GM18873 (cell line): Measurements from ENCODE around the gene TTC14.
"Not testable (repeated sequence)": the region's sequence is repeated elsewhere in the genome, so short reads cannot be mapped to it uniquely, and the experiment has no call there.

Experiments used
- ATAC-seq: cut with Tn5 transposase; IDR thresholded peaks from one replicate; pipeline ENCODE4 v1.9.1; 2021; ENCODE audit warnings: mild to moderate bottlenecking, moderate library complexity, moderate number of reproducible peaks; ENCODE audit not compliant: unreplicated experiment, low FRiP score

TTC14 gene

DNA sequence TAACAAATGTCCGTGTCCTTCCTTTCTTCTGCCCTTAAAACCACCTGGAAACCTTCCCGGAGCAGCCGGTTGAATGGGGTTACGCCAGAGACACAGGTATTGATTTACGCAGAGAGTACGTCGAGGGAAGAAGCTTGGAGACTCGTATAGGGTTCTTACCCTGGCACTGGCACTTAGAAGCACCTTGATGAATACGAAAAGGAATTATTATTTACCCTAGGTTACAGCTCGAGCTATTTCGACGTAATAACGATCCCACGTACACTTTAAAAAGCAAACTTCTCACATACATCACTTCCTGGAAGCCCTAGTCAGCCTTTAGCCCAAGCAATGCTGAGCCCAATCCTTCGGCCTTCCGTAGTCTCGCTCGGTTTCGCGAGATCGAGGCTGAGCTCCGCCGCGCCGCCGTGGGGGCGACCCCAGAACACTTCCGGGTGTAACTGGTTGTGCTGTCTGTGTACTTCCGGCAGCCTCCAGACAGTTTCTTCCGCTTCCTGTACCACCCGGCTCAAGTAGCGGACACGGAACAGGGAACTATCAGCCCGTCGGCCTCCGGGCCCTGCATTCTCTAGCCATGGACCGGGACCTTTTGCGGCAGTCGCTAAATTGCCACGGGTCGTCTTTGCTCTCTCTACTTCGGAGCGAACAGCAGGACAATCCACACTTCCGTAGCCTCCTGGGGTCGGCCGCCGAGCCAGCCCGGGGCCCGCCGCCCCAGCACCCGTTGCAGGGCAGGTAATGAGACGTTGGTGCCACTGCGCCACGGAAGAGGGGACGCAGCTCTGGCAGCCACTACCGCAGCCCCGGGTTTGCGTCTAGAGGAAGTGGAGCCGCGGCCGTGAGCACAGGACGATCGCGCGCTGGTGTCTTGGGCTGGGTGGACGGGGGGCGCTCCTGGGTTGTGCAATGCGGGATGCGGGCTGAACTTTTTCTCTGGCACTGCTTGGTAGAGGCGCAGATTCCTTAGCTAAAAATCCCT is at the start of gene TTC14:
TTC14 (plus strand) TSS at position 476 of the 979 bp plus-strand sequence; CDS start at position 575, 99 bp downstream.
- ATAC-seq: peak; percentile 97

DNA sequence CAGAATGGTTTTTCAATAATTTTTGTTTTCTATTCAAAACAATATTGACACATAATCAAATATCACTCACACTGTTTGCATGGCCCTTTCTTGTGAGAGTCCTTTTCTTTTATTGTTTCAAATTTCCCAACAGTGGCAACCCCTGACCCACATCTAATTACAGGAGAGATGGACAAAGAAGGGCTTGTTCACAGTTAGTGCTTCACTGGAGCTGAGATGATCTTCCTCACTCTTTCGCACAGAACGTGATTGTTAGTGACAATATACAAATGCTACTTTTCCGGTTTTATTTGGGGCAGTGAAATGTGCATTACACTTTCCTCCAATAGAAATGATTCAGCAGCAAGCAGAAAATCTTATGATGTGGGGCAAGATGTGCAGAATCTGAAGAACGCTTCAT is 38.6 kb upstream of the TTC14 start:
- no peak for ATAC-seq

DNA sequence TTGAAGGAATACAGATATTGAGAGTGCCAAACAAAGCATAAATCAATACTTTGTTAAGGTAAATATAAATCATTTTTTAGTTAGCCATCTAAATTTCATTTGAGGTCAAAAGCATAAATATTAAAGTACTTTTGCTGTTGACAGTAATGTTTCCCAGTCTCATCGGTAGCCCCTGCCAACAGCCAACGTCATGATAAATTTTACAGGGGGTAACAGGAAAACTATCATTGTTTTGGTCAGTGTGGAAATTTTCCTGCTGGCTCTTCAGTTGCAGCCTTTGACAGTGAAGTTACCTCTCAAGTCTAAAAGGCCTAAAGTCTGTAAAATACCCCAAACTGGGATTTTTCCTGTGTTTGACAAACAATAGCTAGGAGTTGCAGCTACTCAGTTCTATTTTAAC is 37.3 kb upstream of the TTC14 start:
- no peak for ATAC-seq

DNA sequence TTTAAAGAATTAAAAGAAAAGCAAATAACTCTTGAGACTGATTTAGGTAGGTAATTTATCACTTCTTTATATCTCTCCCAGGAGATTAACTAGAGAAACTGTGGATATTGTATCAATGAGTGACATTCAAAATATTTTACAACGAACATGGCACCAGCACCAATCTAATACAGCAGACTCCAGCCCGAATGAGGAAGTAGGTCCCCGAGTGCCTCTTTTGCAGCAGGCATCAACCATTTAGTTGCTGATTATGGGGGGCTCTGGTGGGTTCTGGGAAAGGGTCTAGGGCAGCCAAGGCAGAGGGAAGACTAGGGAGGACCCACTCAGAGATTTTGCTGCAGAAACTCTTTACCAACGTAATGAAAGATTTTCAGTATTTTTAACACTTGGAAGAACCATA is 31.7 kb upstream of the TTC14 start:
- no peak for ATAC-seq

GRCh38 chr3:180571831-180572598 is 29.9 kb upstream of the TTC14 start:
- peak; percentile 86 for ATAC-seq

DNA sequence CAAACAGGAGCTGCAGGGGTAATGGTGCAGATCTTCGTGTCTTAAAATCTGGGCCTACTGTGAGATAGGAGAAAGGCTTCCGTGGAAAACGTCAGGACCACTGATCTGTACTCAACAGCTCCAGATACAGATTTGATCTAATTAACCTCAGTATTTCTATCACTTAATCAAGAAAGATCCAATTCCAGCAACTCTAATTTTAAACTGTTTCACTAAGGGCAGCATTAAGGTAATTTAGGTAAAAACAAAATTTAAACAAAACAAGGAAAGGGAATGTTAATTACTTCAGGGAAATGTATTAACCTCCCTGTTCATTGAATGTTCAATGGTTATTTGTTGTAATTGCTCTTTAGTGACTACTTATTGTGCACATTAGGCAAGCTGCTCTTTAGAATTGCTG is 26.4 kb upstream of the TTC14 start:
- no peak for ATAC-seq

DNA sequence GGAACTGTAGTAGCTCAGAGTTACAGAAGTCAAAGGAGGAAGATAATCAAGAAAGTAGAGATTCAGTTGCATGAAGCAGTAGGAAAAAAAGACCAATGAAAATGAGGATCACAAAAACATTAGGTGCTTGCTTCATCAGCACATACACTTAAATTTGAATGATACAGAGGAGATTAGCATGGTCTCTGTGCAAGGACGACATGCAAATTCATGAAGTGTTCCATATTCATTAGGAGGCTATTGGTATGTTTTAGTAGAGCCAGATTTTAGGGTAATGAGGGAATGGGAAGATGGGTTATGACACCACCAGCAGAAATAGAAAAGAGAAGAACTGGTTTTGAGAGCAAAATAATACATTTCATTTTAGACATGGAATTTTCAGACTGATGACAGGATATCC is 21.0 kb upstream of the TTC14 start:
- no peak for ATAC-seq

- ATAC-seq: no peak
Measured at GRCh38 chr3:180590396-180590795, 11.6 kb upstream of the TTC14 start.

- not testable (repeated sequence) for ATAC-seq
Measured at GRCh38 chr3:180593631-180594030, 8.3 kb upstream of the TTC14 start.

- peak; percentile 63 for ATAC-seq
Measured at GRCh38 chr3:180594631-180595558, 7.1 kb upstream of the TTC14 start.

DNA sequence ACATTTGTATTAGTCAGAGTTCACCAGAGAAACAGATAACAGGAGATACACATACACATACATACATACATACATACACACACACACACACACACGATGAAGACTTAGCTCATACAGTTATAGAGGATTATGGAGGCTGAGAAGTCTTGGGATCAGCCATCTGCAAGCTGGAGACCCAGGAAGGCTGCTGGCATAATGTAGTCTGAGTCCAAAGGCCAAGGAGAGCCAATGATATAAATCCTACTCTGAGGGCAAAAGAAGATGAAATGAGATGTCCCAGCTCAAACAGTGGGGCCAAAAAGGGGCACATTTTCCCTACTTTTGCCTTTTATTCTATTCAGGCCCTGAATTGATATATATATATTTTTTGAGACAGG is 6.4 kb upstream of the TTC14 start:
- no peak for ATAC-seq

- ATAC-seq: no peak
Measured at GRCh38 chr3:180600473-180600872, 1.5 kb upstream of the TTC14 start.

- no peak for ATAC-seq
Measured at GRCh38 chr3:180611006-180611405, 9.0 kb downstream of the TTC14 start.

DNA sequence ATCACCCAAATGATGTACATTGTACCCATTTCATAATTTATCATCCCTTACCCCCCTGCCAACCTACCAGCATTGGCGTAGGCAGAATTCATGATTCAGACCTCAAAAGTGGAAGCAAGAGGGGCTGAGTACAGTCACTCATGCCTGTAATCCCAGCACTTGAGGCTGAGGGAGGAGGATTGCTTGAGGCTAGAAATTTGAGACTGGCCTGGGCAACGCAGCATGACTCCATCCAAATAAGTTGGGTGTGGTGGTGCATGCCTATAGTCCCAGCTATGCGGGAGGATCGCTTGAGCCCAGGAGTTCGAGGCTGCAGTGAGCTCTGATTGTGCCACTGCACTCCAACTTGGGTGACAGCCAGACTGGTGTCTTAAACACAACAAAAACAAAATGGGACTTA is 10.4 kb downstream of the TTC14 start:
- ATAC-seq: no peak

DNA sequence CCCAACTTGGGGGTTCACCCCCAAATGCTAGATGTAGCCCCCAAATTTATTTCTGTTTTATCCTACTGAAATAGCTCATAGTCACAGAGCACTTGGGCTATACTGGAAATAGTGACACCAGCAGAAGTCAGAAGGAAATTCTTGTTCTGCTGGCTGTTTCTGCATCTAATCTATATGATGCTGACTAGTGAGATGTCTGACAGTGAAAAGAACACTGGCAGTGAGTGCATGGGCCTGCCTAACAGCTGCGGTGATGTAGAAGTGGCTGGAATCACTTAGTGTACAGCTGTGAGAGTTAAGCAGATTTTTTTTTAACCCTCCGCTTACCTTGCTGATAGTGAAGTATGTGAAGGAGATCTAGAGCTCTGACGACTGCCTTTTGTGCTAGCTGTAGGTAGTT is 14.0 kb downstream of the TTC14 start:
- no peak for ATAC-seq

DNA sequence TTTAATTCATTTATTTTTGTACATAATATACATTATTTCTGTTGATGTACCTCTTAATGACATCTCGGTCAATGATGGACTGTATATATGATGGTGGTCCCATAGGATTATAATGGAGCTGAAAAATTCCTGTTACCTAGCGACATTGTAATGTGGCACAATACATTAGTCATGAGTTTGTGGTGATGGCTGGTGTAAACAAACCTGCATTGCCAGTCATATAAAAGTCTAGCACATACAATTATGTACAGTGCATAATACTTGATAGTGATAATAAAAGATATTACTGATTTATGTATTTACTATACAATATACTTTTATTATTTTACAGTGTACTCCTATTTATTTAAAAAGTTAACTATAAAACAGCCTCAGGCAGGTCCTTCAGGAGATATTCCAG is 15.1 kb downstream of the TTC14 start:
- ATAC-seq: no peak

- not testable (repeated sequence) for ATAC-seq
Measured at GRCh38 chr3:180618563-180618962, 16.6 kb downstream of the TTC14 start.

- no peak for ATAC-seq
Measured at GRCh38 chr3:180619723-180620122, 17.8 kb downstream of the TTC14 start.

DNA sequence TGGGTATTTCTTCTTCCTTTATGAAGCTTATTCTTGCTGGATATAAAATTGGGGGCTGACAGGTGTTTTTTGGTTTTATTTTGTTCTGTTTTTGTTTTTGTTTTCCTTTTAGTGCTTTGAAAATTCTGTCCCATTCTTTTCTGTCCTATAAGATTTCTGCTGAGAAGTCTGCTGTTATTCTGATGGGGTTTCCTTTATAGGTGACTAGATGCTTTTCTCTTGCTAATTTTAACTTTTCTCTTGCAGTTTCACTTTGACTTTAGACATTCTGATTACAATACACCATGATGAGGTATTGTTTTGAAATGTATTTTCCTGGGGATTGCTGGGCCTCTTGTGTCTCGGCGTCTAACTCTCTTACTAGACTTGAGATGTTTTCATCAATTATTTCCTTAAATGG is 22.8 kb downstream of the TTC14 start:
- peak; percentile 58 for ATAC-seq

GRCh38 chr3:180626844-180627243 is 24.9 kb downstream of the TTC14 start:
- ATAC-seq: peak; percentile 83
